ENCODE measurements around the gene PPP4R3B.

DNA sequence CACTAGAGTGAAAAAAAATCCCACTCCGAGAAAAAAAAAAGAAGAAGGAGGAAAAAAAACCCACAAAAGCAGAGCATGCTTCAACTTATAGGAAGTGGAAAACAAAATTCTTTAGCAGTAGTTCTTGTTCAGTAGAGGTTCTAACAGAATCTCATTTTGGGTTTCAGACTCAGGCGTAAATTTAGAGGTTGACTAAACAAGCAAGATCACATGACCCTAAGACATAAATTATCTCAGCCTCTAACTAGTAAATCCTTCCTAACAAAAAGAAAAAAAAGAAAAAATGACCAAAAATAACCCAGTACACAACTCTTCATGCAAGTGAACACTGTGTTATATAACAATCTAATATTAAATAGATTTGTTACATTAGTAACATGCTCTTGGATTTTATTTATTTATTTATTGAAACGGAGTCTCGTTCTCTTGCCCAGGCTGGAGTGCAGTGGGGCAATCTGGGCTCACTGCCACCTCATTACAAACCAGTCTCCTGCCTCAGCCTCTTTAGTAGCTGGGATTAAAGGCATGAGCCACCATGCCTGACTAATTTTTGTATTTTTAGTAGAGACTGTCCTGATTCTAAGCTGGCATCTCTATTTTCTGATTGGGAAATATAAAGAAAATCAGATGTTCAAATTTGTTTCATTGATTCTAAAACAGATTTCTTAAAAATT, 35.4 kb downstream of the PPP4R3B start:
- TF ChIP-seq, protein P1, sequence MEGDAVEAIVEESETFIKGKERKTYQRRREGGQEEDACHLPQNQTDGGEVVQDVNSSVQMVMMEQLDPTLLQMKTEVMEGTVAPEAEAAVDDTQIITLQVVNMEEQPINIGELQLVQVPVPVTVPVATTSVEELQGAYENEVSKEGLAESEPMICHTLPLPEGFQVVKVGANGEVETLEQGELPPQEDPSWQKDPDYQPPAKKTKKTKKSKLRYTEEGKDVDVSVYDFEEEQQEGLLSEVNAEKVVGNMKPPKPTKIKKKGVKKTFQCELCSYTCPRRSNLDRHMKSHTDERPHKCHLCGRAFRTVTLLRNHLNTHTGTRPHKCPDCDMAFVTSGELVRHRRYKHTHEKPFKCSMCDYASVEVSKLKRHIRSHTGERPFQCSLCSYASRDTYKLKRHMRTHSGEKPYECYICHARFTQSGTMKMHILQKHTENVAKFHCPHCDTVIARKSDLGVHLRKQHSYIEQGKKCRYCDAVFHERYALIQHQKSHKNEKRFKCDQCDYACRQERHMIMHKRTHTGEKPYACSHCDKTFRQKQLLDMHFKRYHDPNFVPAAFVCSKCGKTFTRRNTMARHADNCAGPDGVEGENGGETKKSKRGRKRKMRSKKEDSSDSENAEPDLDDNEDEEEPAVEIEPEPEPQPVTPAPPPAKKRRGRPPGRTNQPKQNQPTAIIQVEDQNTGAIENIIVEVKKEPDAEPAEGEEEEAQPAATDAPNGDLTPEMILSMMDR (IDR thresholded peaks at IDR 0.05), result no peak
- TF ChIP-seq POLR2A (IDR thresholded peaks at IDR 0.05), result no peak

Measured in breast epithelium (tissue), 3 donors.